ENCODE results near the gene ABCC1.

The ABCC1 gene

GRCh38 chr16:16050106-16050505, 100.7 kb downstream of the ABCC1 start:
- no peak for DNase-seq

GRCh38 chr16:16051132-16051531, 101.7 kb downstream of the ABCC1 start:
- no peak for DNase-seq

DNA sequence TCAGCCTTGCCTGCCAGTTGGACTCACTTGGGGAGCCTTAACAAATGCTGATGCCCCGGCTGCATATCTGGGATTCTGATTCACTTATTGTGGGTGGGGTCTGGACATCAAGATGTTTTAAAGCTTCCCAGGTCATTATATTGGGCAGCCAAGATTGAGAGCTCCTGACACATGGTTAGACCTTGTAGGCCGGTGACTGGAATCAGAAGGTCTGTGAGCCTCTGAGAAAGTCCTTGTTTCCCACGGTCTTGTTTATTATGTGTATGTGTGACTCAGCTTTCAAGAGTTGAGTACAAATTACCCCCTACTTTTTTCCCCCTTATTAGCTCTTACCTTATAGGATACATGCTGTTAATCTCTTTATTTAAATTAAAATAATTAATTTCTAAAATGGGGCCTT, 103.5 kb downstream of the ABCC1 start:
- DNase-seq, result no peak

DNA sequence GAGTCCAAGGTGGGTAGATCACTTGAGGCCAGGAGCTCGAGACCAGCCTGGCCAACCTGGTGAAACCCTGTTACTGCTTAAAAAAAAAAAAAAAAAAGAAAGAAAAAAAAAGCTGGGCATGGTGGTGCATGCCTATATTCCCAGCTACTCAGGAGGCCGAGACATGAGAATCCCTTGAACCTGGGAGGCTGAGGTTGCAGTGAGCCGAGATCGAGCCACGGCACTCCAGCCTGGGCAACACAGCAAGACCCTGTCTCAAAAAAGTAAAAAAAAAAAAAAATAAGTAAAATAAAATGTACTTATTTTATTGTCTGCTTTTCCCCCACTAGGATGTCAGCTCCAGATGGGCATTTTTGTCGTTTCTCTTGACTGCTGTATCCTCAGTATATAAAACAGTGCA, 107.7 kb downstream of the ABCC1 start:
- DNase-seq, result no peak

DNA sequence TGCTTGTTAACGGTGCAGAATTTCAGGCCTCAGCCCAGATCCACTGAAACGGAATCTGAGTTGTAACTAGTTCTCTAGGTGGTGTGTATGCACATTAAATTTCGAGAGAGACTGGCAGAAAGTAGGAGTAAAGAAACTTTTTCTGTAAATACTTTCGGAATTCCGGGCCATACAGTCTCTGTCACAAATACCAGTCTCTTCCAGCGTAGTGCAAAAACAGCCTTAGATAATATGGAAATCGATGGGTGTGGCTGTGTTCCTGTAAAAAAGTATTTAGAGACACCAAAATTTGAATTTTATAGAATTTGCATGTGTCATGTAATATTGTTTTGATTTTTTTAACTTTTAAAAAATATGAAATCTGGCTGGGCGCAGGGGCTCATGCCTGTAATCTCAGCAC, 109.7 kb downstream of the ABCC1 start:
- no peak for DNase-seq

DNA sequence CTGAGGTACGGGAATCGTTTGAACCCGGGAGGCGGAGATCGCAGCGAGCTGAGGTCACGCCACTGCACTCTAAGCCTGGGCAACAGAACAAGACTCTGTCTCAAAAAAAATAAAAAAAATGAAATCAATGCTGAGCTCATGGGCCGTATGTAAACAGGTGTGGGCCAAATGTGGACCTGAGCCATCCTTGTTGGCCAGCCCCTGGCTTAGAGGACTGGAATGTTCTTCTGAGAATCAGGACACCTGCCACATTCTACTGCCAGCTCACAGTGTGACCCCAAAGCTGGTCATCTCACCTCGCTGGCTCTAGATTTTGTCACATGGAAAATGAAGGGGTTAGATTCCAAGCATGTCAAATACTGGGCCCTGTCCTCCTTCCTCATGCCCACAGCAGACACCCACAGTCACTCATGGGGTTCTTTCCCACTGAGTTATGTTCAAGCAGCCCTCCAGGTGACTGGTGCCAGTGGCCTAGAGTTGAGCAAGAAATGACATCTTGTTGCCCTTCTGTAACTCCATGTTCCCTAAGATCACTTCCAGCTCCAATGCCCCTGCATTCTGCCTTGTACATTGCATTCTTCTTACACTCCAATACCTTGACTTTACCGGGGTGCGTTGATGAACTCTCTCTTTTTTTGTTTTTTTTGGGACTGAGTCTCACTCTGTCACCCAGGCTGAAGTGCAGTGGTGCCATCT, 110.6 kb downstream of the ABCC1 start:
- no peak for DNase-seq

GRCh38 chr16:16062023-16062937, 112.9 kb downstream of the ABCC1 start:
- no peak for DNase-seq

DNA sequence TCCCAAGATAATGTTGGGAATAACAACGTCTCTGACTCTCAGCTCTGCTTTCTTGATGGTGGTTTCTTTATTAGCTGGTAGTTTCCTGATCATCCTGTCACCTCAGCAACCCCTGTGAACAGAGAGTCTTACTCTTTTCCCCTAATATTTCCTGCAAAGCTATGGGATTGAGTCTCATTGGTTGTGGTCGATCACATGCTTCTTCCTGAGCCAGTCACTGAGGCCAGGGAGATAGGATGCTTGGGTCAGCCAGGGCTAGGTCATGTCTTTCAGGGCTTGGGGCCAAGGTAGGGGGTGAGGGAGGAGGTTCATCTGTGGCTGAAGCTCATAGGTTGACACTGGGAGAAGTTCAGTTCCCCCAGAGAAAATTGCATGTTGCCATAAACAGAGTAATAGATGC, 114.3 kb downstream of the ABCC1 start:
- no peak for DNase-seq

- DNase-seq, result no peak
Observed at GRCh38 chr16:16064874-16065384, 115.5 kb downstream of the ABCC1 start.

DNA sequence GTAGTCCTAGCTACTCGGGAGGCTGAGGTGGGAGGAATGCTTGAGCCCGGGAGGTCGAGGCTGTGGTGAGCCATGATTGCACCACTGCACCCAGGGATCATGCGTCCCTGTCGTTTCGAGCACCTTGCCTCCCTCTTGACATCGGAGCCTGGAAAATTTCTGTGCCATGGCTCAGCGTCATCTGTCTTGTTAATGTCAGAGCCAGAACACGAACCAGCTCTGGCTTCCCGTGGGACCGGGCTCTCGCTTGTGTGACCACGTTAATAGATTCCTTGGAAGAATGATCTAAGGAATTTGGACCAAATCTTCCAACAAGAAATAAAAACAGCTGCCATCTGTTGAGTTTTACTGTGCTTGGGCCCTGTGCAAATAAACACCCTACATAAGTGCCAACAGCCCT, 117.7 kb downstream of the ABCC1 start:
- DNase-seq, result no peak

GRCh38 chr16:16071631-16072244, 122.3 kb downstream of the ABCC1 start:
- DNase-seq, result no peak

- no peak for DNase-seq
Observed at GRCh38 chr16:16073001-16073545, 123.7 kb downstream of the ABCC1 start.

GRCh38 chr16:16073891-16074881, 124.8 kb downstream of the ABCC1 start:
- no peak for DNase-seq

DNA sequence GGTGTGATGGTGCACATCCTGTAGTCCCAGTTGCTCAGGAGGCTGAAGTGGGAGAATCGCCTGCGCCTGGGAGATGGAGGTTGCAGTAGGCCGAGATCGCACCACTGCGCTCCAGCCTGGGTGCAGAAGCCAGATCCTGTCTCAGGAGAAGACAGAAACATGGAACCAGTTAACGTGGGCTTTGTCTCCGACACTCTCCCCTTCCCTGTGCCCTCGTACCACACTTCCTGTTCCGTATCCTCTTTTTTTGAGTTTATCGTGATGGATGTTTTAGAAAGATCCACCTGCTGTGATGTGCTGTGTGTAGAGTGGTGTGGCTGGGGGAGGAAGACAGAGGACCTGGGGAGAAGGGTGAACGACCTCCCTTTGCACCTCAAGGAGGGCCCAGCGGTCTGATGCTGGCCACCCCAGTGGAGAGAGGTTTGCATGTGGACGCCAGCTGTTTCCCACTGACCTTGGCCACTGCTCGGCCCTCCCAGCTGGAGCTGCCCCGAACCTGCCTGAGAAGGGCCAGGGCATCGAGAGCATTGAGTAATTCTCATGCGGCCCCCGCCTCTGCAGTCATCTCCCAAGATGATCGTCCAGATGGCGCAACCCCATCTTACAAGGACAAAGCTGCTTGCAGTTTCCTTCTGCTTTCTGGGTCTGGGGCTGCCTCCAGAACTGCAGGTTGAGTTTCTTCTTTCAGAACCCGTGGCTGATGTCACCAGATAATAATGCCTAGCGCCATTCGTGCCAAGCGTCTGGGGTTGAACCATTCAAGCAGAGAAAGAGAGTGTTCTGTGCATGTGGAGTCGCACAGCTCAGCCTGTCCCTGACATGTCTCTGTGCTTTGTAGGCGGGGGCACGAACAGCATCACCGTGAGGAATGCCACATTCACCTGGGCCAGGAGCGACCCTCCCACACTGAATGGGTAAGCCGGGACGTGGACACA, 126.3 kb downstream of the ABCC1 start:
- no peak for DNase-seq

- no peak for DNase-seq
Observed at GRCh38 chr16:16076423-16076813, 127.0 kb downstream of the ABCC1 start.

DNA sequence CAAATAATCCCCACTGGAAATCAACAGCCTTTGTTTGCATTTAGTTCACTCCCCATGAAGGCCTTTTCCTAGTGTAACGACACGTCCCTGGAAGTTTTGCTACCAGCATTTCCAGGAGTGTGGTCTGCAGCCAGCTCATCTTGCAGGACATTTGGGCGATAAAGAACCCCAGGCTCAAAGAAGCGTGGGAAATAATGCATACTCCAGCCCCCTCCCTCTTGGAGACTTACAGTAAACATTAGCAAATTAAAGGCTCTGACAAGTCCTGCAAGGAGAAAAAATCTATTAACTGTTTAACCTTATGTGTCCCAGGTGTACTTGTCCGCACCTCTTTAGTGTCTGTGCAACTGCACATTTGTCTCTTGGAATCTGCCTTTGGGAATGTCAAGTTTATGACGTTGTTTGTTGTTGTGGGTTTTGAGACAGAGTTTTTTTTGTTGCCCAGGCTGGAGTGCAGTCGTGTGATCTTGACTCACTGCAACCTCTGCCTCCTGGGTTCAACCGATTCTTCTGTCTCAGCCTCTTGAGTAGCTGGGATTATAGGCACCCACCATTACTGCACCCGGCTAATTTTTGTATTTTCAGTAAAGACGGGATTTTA, 131.1 kb downstream of the ABCC1 start:
- DNase-seq, result no peak

GRCh38 chr16:16081141-16081540, 131.7 kb downstream of the ABCC1 start:
- DNase-seq, result no peak

GRCh38 chr16:16082255-16082654, 132.8 kb downstream of the ABCC1 start:
- no peak for DNase-seq

- DNase-seq, result no peak
Observed at GRCh38 chr16:16083421-16084156, 134.2 kb downstream of the ABCC1 start.

GRCh38 chr16:16084874-16085273, 135.5 kb downstream of the ABCC1 start:
- DNase-seq, result no peak

All from NCI-H345 (cell line).